Brain microvascular endothelial cell (primary cell): ENCODE results near the gene ASB6.

Experiments
- DNase-seq: peaks from one replicate; pipeline ENCODE4 v3.0.0-alpha.2; 2020
- H3K27ac ChIP-seq: fragments of 250-450 bp; sonication (Bioruptor Pico); 2 replicates; pipeline ENCODE4 v1.5.1; 2020; ENCODE audit warnings: mild to moderate bottlenecking, moderate library complexity
- H3K27me3 ChIP-seq: fragments of 250-450 bp; sonication (Bioruptor Pico); replicated peaks from 2 replicates; pipeline ENCODE4 v1.5.1; 2020; ENCODE audit warnings: mild to moderate bottlenecking
- H3K36me3 ChIP-seq: fragments of 250-450 bp; sonication (Bioruptor Pico); replicated peaks from 2 replicates; pipeline ENCODE4 v1.5.1; 2020; ENCODE audit warnings: mild to moderate bottlenecking
- H3K4me3 ChIP-seq: 2 replicates; pipeline ENCODE4 v1.5.1; 2011; ENCODE audit warnings: low read depth, mild to moderate bottlenecking, control low read depth, low read length, moderate library complexity
- in situ Hi-C: cut with HindIII; loops from 2 replicates; pipeline ENCODE4 v1.10.0; 2017; ENCODE audit warnings: low sequenced_read_pairs, low pct_ligation_motif_present
- TF ChIP-seq, protein P1 (sequence below): IDR thresholded peaks from 2 replicates; pipeline ENCODE4 v1.5.1; 2011; ENCODE audit warnings: low read depth, mild to moderate bottlenecking, moderate library complexity, low read length, control low read depth, inconsistent platforms; ENCODE audit errors: missing control alignments

ASB6 gene

DNA sequence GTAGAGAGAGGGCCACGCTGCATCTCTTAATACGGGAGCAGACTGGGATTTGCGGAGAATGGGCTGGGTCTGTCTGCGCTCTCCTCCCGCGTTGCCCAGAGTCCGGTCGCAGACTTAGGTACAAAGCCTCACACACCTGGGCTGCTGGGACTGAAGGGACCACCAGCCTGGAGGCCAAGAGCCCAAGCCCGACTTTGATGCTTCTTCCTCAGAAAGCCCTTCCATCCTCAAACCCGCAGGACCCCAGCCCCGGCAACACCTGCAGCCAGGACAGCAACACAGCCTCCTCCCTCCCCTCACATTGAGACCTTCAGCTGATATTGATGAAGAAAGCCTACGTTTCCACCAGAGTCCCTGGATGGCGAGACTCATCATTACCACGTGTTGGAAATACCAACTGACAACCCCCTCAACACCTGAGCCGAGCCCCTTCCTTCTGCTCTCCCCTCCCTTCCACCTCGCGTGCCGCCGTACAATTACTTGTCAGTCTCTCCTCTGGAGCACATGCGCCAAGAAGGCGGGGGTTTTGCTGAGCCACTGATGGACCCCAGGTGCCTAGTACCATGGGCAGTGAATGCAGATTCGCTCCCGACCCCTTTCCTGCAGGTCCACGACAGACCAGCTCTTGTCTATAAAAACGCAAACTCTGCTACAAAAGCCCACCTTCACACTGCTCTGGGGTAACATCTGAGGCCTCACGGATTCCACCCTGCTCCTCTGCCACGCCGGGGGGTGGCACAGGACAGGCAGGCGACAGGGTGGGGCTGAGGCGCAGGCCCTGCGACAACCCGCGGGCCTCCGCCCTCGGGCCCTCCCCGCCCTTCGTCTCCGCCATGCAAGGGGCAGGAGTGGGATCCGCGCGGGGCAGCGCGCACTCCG, 841 bp downstream of the ASB6 start:
- no peak for DNase-seq
- TF ChIP-seq, protein P1, sequence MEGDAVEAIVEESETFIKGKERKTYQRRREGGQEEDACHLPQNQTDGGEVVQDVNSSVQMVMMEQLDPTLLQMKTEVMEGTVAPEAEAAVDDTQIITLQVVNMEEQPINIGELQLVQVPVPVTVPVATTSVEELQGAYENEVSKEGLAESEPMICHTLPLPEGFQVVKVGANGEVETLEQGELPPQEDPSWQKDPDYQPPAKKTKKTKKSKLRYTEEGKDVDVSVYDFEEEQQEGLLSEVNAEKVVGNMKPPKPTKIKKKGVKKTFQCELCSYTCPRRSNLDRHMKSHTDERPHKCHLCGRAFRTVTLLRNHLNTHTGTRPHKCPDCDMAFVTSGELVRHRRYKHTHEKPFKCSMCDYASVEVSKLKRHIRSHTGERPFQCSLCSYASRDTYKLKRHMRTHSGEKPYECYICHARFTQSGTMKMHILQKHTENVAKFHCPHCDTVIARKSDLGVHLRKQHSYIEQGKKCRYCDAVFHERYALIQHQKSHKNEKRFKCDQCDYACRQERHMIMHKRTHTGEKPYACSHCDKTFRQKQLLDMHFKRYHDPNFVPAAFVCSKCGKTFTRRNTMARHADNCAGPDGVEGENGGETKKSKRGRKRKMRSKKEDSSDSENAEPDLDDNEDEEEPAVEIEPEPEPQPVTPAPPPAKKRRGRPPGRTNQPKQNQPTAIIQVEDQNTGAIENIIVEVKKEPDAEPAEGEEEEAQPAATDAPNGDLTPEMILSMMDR: no peak
- Histone ChIP-seq H3K4me3 (peak overlapping the region; percentile 88), H3K27ac (peak overlapping the region; percentile 12), H3K27me3 (no peaks in the 10 kb centered on the region), H3K36me3 (peaks cover 29% of the 10 kb centered on the region)
- in situ Hi-C loops: no loop called here

DNA sequence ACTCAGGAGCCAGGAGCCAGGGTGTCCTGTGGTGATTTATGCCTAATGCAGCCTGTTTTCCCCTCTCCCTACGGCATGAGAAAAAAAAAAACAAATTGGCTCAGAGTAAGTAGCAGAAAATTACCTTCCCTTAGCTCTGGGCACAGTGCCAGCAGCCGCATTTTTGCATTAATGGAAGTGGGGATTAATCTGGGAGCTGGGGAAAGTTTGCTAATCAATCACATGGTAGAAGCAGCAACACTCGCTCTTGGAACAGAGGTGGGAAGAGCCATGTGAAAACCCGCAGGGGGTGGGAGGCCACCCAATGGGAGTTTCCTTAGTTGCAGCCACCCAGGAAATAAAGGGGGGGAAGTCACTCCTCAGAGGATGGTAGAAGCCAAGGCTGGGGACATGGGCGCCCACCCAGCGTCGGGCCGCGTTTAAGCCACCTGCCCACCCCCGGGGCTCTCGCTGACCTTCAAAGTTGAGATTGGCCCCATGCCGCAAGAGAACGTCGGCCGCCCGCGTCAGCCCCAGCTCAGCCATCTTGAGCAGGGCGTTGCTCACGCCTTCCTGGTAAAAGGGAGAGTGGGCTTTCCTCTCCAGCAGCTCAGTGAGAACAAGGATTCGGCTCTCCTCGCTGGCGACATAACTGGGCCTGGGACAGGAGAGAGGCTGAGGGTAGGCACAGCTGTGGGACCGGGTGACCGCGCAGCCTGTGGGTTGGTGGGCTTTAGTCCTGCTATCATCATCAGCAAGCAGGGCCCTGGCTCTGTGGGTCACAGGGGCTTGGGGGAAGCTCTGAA, 1.7 kb downstream of the ASB6 start:
- peak overlapping the region; percentile 88 for H3K4me3 ChIP-seq
- H3K27me3 ChIP-seq: no peaks in the 10 kb centered on the region
- in situ Hi-C loops: no loop called here
- peaks cover 35% of the 10 kb centered on the region for H3K36me3 ChIP-seq
- TF ChIP-seq, protein P1: no peak
- DNase-seq: no peak
- no peak overlapping the region for H3K27ac ChIP-seq

DNA sequence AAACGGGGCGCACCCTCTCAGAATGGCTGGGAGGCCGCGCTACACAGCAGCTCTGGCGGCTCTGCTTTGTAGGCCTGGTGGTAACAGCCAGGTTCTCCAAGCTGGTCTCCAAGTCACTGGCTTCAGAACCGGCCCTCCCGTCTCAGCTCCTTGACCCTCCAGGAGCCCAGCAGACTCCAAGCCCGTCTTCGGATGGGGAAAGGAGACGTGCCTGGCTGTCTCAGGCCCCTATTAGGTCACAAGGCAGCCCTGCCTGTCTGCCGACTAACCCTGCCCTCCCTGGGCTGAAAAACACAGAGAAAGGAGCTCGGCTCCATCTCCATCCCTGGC, 2.2 kb downstream of the ASB6 start:
- Histone ChIP-seq H3K27ac (no peak overlapping the region), H3K36me3 (peaks cover 41% of the 10 kb centered on the region), H3K27me3 (no peaks in the 10 kb centered on the region), H3K4me3 (no peak overlapping the region)
- no peak for DNase-seq
- in situ Hi-C loops: no loop called here
- TF ChIP-seq, protein P1: no peak

DNA sequence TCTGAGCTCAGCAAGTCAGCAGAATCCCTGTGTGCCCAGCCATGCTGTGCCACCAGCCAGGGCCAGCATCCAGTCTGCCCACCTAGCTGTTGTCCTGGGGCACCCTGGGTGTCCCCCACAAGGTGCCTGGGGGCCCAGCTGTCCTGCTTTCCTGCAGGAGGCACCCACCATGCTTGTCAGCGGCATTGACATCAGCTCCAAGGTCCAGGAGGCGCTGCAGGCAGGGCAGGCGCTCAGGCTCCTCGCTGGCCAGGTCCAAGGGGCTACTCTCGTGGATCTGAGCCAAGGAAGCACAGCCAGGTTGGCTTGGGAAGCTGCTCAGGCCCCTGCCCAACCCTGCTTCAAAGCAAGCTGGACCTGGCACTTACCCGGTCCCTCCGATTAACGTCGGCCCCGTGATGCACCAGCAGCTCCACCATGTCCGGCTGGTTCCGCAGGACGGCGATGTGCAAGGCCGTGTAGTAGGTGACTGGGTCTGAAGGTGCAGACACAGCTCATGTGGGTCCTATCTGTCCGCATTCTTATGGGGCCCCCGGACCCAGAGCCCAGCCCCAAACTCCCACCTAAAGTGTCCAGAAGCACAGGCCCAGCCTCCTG, 2.8 kb downstream of the ASB6 start:
- in situ Hi-C loops: no loop called here
- no peak for DNase-seq
- H3K27me3 ChIP-seq: no peaks in the 10 kb centered on the region
- TF ChIP-seq, protein P1: no peak
- H3K36me3 ChIP-seq: peaks cover 45% of the 10 kb centered on the region
- no peak overlapping the region for H3K27ac ChIP-seq
- no peak overlapping the region for H3K4me3 ChIP-seq

DNA sequence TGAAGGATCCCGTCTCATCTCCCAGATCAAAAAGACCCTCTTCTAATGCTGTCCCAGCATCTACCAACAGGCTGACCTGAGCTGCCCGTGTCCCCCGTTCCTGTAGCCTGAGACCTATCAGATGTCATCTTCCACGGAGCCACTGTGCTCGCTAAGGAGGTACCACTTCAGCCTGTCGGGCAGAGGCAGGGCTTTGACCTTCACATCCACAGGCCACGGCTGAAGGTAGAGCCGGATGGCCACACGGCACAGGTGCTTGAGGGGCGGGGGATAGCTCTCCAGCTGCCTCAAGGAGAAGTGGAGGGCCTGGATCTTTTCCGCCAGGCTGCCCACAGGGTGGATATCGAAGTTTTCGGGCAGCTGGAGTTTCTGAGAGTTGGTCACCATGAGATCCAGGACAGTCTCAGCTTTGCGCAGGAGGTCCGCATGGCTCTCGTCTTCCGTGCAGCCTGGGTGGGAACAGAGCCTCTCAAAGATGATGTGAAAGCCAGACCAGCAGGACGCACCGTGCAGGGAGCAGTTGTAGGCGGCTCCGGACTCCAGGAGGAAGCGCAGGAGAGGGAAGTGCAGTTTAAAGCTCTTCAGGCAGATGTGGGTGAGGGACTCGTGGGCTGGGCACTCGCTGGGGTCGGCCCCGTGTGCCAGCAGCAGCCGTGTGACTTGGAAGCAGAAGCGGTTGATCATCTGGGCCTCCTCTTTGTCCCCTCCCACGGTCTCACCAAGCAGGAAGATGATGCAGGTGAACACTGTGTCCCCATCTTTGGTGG, 4.1 kb downstream of the ASB6 start:
- H3K27me3 ChIP-seq: no peaks in the 10 kb centered on the region
- peaks cover 57% of the 10 kb centered on the region for H3K36me3 ChIP-seq
- no peak overlapping the region for H3K27ac ChIP-seq
- H3K4me3 ChIP-seq: no peak overlapping the region
- TF ChIP-seq, protein P1: no peak
- in situ Hi-C loops: no loop called here
- DNase-seq: no peak
